ENCODE results near the gene PCOLCE2. TPM values are rescaled to one million over a fixed set of nuclear protein-coding genes. Genes with fewer than 3 reads are reported as not detected.

The PCOLCE2 gene
- total RNA-seq, 2 donors from 2014 or later, result 0.74 TPM; not detected in 1

DNA sequence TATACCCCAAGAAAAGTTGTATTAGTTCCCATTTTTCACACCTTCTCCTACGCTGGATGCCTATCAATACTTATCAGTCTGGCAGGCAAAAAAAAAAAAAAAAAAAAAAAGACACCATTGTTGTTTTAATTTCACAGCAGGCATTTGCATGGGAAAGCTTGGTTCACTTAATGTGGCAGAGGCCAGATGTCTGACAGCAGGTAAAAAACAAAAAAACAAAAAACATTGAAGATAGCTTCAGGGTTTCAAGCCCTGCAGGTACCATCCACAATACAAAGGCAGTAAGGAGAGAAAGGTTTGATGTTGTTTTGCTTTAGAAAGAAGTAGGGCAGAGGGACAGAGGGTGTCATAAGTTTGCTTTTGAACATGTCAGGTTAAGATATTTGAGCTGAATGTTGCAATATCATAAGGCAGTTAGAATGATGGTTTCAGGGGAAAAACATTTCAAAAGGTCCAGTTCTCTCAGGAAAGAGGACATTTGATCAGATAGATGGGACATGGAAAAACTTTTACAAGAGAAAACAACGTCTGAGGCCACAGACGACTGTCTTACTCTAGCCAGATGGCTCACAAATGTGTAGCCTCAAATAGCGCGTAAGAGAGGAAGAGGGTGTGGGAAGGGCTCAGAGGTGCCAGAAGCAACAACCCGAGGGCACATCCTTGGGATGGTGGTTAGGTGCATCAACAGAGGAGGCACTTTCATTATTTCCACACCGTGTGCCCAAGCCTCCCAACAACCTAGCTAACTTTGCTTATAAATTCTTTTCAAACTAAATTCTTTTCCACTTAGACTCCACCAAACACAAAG is 25.7 kb downstream of the PCOLCE2 start:
- peak overlapping the region; percentile 56 for H3K27ac Mint-ChIP-seq
- peak overlapping the region; percentile 34 for H3K4me3 Mint-ChIP-seq
- H3K27me3 Mint-ChIP-seq, result peaks cover 27% of the 10 kb centered on the region
- H3K36me3 Mint-ChIP-seq (ENCODE audit: low read depth), result no peaks in the 10 kb centered on the region
- peak; percentile 83 for ATAC-seq (replicated peaks)
- peaks cover 4% of the 10 kb centered on the region for H3K4me1 Mint-ChIP-seq
- H3K9me3 Mint-ChIP-seq, result no peaks in the 10 kb centered on the region

DNA sequence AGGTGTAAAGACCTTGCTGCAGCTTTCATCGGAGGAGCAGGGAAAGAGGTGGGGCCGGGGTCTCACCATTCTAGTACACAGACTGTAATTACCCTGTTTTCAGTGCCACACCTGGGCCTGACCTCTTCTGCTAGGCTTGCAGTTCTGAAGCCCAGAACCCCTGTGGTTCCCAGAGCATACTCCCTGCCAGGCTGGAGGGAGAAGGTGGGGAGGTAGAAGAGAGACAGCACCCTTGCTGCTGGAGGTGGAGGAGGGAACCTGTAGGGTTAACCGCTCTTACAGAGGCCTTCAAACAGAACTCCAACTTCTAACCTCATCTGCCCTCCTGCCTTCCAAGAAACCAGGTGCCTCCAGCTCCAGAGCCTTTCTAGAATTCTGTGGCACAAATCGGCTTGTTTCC is 27.0 kb downstream of the PCOLCE2 start:
- no peak for ATAC-seq (replicated peaks)
- Mint-ChIP-seq H3K27ac (no peak overlapping the region), H3K36me3 (ENCODE audit: low read depth) (no peaks in the 10 kb centered on the region), H3K4me3 (no peak overlapping the region), H3K27me3 (peaks cover 24% of the 10 kb centered on the region), H3K9me3 (no peaks in the 10 kb centered on the region), H3K4me1 (peaks cover 4% of the 10 kb centered on the region)

DNA sequence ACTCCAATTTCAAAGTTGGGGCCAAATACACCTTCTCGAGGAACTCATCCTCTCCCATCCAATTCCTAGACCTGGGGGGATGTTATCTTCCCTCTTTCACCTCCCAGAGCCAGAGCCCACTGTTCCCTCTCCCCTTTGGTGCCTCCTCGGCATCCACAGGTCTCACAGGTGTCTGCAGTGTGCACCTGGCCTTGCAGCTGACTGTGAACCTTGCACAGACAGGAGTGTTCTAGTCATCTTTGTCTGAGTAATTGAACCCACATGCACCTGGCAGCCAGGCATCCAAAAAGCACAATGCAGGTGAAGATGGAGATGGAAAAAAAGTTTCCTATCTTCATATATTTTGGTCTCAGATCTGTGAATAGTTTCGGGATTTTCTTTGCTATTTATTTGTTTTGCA is 30.8 kb downstream of the PCOLCE2 start:
- H3K27ac Mint-ChIP-seq, result no peak overlapping the region
- peaks cover under 1% of the 10 kb centered on the region for H3K4me1 Mint-ChIP-seq

DNA sequence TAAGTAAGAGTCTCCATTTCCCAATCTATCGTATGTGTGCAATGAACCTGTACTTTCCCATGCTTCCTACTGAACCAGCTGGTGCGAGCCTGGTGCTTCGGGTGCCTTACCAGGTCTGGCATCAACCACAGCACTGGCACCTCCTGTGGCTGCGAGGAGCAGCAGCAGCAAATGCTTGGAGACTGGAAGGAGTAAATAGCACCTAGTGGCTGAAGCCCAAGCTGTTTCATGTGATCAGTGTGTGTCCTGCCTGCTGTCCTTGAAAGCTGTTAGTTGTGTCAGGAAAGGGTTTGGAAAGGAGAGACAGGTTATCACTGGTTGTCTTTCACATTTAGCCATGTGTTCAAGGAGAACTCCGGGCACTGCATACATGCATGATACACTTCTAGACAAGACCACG is 31.8 kb downstream of the PCOLCE2 start:
- H3K9me3 Mint-ChIP-seq, result no peaks in the 10 kb centered on the region
- H3K27ac Mint-ChIP-seq, result no peak overlapping the region
- no peaks in the 10 kb centered on the region for H3K4me1 Mint-ChIP-seq
- no peaks in the 10 kb centered on the region for H3K36me3 Mint-ChIP-seq (ENCODE audit: low read depth)
- H3K27me3 Mint-ChIP-seq, result peaks cover 24% of the 10 kb centered on the region
- no peak for ATAC-seq (replicated peaks)
- no peak overlapping the region for H3K4me3 Mint-ChIP-seq

More for the DNA sequence above, 30.8 kb downstream of the PCOLCE2 start:
- Mint-ChIP-seq H3K27me3 (peaks cover 29% of the 10 kb centered on the region), H3K36me3 (ENCODE audit: low read depth) (no peaks in the 10 kb centered on the region), H3K4me3 (no peak overlapping the region), H3K9me3 (no peaks in the 10 kb centered on the region)
- ATAC-seq (replicated peaks), result no peak

DNA sequence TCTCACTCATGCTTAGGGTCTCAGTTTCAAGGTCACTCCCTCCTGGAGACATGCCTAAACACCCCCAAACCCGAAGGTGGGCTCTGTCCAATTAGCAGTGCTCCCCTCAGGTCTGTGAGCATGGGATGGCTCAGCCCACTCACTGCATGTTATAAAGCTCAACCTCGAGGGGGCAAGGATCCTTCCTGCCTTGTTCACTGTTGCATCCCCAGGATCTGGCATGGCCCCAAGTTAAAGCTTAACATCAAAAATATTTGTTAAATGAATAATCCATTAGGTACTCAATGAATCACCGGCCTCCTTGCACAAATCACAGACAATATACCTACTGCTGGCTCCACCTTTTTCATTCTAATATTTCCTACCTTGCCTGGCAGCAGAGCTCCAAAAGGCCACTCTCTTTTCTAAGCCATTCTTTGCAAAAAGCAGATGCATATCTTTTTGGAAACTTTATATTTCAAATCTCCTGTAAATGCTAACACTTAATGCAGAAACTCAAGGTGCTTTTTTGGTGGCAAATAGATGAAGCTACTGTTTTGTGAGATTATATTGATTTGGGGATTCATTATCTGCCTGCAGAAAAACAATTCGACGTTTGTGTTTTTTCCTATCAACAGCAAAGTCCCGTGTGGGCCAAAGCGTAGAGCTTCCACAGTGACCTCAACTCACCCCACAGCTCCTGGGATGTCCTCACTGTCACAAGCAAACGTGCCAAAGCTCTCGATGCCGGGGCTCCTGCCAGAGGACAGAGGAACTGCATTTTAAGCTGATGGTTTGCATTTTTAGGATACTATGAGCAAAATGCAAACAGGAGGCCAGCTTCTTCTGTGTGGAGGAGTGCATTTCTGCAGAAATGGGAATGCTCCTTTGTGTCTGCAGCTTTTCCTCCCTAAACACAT is 35.4 kb downstream of the PCOLCE2 start:
- H3K9me3 Mint-ChIP-seq, result no peaks in the 10 kb centered on the region
- no peak overlapping the region for H3K27ac Mint-ChIP-seq
- H3K4me3 Mint-ChIP-seq, result no peak overlapping the region
- no peaks in the 10 kb centered on the region for H3K4me1 Mint-ChIP-seq
- peaks cover 9% of the 10 kb centered on the region for H3K27me3 Mint-ChIP-seq
- no peak for ATAC-seq (replicated peaks)
- no peaks in the 10 kb centered on the region for H3K36me3 Mint-ChIP-seq (ENCODE audit: low read depth)

DNA sequence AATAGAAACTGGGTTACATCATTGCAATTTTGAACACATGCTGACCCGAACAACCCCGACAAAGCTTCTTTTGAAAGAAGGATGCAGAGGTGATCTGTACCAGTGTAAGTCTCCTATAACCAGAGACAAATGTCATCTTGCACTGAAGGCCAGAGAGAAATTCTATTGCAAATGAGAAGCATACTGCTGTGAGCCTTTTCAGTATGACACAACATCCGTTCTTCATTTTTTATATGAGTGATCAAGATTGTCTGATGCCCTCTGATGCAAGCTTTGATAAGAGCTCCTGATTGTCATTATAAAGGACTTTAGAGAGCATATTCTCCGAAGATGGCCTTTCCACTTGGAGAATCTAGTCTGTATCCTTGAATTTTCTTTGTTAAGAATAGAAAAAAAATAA is 36.9 kb downstream of the PCOLCE2 start:
- Mint-ChIP-seq H3K36me3 (ENCODE audit: low read depth) (no peaks in the 10 kb centered on the region), H3K9me3 (no peaks in the 10 kb centered on the region), H3K4me3 (no peak overlapping the region), H3K27ac (no peak overlapping the region), H3K4me1 (no peaks in the 10 kb centered on the region), H3K27me3 (peaks cover 12% of the 10 kb centered on the region)
- peak; percentile 20 for ATAC-seq (replicated peaks)

DNA sequence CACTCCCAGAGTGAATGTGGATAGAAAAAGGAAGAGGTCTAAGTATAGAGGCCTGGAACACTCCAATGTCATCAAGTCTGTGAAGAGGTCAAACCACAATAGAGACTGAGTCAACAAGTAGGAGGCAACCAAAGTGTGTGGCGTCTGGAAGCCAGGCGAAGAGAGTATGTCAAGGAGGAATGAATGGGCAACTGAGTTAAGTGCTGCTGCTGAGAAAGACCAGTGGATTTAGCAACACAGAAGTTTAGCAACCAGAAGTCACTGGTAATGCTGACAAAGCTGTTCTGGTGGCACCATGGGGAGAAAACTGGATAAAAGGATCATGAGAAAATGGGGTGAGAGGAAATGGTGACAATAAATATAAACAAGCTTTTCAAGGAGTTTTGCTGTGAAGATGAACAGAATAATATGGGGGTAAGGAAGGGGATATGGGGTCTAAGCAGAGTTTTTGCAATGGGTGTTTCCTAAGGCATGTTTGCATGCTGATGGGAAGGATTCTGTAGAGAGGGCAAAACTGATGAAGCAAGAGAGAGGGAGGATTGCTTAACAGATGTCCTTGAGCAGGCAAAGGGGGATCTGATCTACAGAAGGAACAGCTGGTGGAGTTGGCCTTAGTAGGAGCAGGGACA is 38.4 kb downstream of the PCOLCE2 start:
- peaks cover 12% of the 10 kb centered on the region for H3K27me3 Mint-ChIP-seq
- peak; percentile 98 for ATAC-seq (replicated peaks)
- no peaks in the 10 kb centered on the region for H3K9me3 Mint-ChIP-seq
- no peaks in the 10 kb centered on the region for H3K36me3 Mint-ChIP-seq (ENCODE audit: low read depth)
- no peaks in the 10 kb centered on the region for H3K4me1 Mint-ChIP-seq
- no peak overlapping the region for H3K4me3 Mint-ChIP-seq
- H3K27ac Mint-ChIP-seq, result no peak overlapping the region

DNA sequence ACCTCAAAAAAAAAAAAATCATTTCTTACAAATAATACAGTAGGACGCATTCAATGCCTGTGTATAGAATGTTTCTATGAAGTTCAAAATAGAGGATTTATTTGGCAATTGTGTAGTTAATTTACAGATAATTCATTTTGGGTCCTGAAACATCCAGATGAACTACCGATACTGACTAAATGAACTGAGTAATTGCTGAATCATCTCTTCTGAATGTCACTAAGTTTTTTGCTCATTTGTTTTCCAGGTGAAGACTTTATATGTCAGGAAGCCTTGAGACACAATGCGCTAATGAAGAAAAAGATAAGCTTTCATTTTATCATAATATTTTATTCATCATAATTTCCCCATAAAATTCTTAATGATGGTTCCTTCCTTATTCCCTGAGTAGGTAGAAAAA is 39.7 kb downstream of the PCOLCE2 start:
- H3K27me3 Mint-ChIP-seq, result peaks cover 9% of the 10 kb centered on the region
- H3K36me3 Mint-ChIP-seq (ENCODE audit: low read depth), result no peaks in the 10 kb centered on the region
- H3K4me3 Mint-ChIP-seq, result no peak overlapping the region
- no peak overlapping the region for H3K27ac Mint-ChIP-seq
- no peaks in the 10 kb centered on the region for H3K4me1 Mint-ChIP-seq
- H3K9me3 Mint-ChIP-seq, result no peaks in the 10 kb centered on the region
- no peak for ATAC-seq (replicated peaks)

DNA sequence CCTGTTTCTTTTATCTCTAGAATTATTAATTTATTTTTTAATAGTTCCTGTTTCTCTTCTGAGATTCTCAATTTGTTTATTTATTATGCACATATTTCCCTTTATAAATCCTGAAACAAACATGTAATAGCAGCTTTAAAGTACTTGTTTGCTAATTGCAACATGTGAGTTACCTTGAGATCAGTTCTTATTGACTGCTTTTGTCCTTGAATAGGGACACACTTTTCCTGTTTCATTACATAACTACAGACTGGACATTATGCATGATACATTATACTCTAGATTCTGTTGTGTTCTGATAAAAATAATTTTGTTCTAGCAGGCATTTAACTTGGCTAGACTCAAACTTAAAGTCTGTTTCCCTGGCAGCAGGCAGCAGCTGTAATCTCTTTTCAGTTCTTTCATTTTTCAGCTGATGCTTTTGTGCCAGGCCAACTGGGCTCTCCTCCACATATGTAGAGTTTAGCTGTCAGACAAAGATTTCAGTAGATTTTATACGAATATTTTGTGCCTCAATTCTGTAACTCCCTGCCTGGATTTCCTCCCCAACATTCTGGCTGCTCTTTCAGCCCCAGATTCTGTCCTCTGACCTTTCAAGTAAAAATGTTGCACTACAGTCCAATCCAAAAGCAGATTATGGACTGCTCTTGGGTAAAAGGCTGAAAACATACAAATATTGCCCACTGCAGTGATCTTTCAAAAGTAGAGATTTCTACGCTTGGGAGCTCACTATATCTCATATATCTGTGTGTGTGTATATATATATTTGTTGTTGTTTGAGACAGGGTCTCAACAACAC is 41.9 kb downstream of the PCOLCE2 start:
- Mint-ChIP-seq H3K36me3 (ENCODE audit: low read depth) (no peaks in the 10 kb centered on the region), H3K27me3 (peaks cover 3% of the 10 kb centered on the region), H3K4me3 (no peak overlapping the region), H3K9me3 (no peaks in the 10 kb centered on the region), H3K4me1 (no peaks in the 10 kb centered on the region), H3K27ac (no peak overlapping the region)
- no peak for ATAC-seq (replicated peaks)

DNA sequence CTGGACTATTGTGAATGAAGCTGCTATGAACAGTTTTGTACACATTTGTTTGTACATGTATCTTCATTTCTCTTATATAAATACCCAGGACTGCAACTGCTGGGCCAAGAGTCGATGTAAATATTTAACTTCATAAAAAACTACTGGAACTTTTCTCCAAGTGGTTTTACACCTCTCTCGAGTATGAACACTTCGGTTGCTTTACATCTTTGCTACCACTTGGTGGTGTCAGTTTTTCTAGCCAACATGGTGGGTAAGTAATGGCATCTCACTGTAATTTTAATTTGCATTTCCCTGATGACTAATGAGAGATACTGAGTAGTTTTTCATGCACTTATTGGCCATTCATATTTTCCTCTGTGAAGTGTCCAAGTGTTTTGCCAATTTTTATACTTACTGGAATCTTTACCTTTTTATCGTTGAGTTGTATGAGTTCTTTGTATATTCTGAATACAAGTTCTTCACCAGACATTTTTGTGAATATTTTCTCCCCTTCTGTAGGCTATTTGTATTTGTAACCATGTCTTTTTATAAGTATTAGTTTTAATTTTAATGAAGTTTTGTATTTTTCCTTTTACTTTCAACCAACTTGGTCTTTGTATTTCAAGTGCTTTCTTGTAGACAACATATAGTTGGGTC is 44.4 kb downstream of the PCOLCE2 start:
- no peaks in the 10 kb centered on the region for H3K36me3 Mint-ChIP-seq (ENCODE audit: low read depth)
- H3K4me3 Mint-ChIP-seq, result no peak overlapping the region
- H3K4me1 Mint-ChIP-seq, result no peaks in the 10 kb centered on the region
- H3K27me3 Mint-ChIP-seq, result peaks cover 6% of the 10 kb centered on the region
- ATAC-seq (replicated peaks), result peak; percentile 85
- no peaks in the 10 kb centered on the region for H3K9me3 Mint-ChIP-seq
- H3K27ac Mint-ChIP-seq, result no peak overlapping the region

DNA sequence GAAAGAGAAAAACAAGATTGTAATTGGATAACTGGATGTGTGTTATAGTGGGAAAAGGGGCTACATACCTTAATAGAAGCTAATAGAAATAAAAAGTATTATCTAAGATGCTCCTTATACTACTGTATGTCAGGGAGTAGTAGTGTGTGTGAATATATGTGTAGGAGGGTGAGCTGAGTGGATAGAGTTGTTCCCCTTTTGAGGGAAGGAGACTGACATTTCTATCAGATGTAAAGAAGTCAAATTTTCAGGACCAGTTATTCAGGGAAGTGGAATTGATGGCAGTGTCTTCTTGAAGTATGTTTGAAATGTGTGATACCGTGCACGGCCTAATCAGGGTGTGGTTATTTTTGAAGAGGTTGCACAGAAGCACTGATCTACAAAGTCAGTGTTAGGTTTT is 49.1 kb downstream of the PCOLCE2 start:
- Mint-ChIP-seq H3K9me3 (no peaks in the 10 kb centered on the region), H3K4me3 (no peak overlapping the region), H3K36me3 (ENCODE audit: low read depth) (no peaks in the 10 kb centered on the region), H3K4me1 (no peaks in the 10 kb centered on the region), H3K27ac (no peak overlapping the region), H3K27me3 (peaks cover 19% of the 10 kb centered on the region)
- ATAC-seq (replicated peaks), result no peak

DNA sequence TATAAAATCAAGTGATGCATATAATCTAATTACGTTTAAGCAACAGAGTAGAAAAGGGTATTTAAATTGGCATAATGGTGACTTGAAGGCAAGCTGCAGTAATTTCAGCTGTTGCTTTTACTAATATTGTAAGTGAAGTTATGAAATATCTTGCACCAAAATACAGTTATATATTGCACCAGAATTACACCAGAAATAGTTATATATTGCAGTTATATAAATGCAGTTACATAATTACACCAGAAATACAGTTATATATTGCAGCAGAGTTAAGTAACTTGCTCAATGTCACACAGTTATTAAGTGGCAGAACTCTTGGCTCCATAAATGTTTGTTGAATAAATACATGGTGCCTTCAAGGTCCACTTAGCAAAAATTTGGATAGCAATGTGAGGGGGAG is 51.4 kb downstream of the PCOLCE2 start:
- H3K27me3 Mint-ChIP-seq, result peaks cover 22% of the 10 kb centered on the region
- ATAC-seq (replicated peaks), result no peak
- no peaks in the 10 kb centered on the region for H3K4me1 Mint-ChIP-seq
- no peaks in the 10 kb centered on the region for H3K36me3 Mint-ChIP-seq (ENCODE audit: low read depth)
- H3K9me3 Mint-ChIP-seq, result no peaks in the 10 kb centered on the region
- no peak overlapping the region for H3K27ac Mint-ChIP-seq
- no peak overlapping the region for H3K4me3 Mint-ChIP-seq

DNA sequence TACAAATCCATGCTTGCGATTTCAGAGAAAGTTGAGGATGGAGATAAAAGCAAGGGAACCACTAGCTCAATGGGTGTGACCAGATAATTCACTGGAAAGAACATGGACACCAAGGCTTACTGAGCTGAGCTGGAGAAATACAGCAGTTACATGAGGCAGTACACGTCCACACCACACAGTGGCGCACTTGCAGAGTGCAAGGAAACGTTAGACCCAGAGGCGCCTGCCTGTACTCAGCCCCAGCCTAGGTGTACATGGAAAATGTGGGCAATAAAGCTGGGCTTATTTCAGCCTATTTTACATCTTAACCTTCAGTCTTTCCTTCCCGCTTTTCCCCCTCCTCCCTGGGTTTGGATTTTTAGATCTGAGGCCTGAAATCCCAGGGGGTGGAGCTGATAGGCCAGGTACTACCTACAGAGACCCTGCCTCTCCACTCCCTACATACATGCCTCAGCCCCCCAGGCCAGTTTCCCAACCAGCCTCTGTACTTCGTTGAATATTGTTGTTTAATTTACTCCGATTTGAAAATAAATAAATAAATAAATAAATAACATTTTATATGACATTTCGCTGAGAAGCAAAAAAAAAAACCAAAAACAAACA is 60.1 kb downstream of the PCOLCE2 start:
- Mint-ChIP-seq H3K27ac (no peak overlapping the region), H3K36me3 (ENCODE audit: low read depth) (no peaks in the 10 kb centered on the region), H3K27me3 (peaks cover 21% of the 10 kb centered on the region), H3K9me3 (no peaks in the 10 kb centered on the region), H3K4me3 (no peak overlapping the region), H3K4me1 (no peaks in the 10 kb centered on the region)
- ATAC-seq (replicated peaks), result peak; percentile 95
